Endothelial cell of umbilical vein (primary cell): ENCODE results near the gene UGCG. TPM values are rescaled to one million over a fixed set of nuclear protein-coding genes. Genes with fewer than 3 reads are reported as not detected.

Source experiments
- BruUV-seq: library from RNA; stranded (reverse); fragments of 400-500 nt; replicated peaks from 2 replicates; lab custom pipeline; 2021; lab: Mats Ljungman, UMichigan
- CTCF ChIA-PET: fragments of 300-600, 350-600 bp; sonication (Branson Sonifier 250); formaldehyde crosslinking; loops from one replicate; lab custom pipeline; 2021; ENCODE audit warnings: antibody characterized with exemption, inconsistent platforms; lab: Charles Lee
- POLR2A ChIA-PET: fragments of 300-600, 350-600 bp; sonication (Branson Sonifier 250); formaldehyde crosslinking; loops from one replicate; lab custom pipeline; 2021; ENCODE audit warnings: antibody characterized with exemption, inconsistent platforms; lab: Charles Lee
- DNase-seq: peaks from one replicate; pipeline ENCODE4 v3.0.0-alpha.2; 2011; ENCODE audit warnings: low read depth, low spot score
- FAIRE-seq: peaks from 2 replicates; lab custom pipeline; 2011; peaks lifted over from hg19 to GRCh38; lab: Jason Lieb, UNC
- H2AFZ ChIP-seq: 2 replicates; pipeline ENCODE4 v1.6.0; 2012; ENCODE audit warnings: low read depth, low read length, control low read depth, inconsistent platforms
- H3K27ac ChIP-seq: 2 replicates; pipeline ENCODE4 v1.5.1; 2011; ENCODE audit warnings: low read depth, mild to moderate bottlenecking, control low read depth, low read length, moderate library complexity; ENCODE audit not compliant: insufficient read depth
- H3K27me3 ChIP-seq, 2 experiments: 2 replicates each; pipeline versions ENCODE4 v1.6.0 to v1.6.1; 2011; ENCODE audit warnings: low read length in 2 of 2, mixed read lengths in 1 of 2; ENCODE audit not compliant: control insufficient read depth in 2 of 2, insufficient read depth in 2 of 2
- H3K36me3 ChIP-seq, 2 experiments: 2 replicates in 1 of 2; 3 replicates in 1 of 2; pipeline ENCODE4 v1.5.1; 2011; ENCODE audit warnings: low read length in 2 of 2, mild to moderate bottlenecking in 1 of 2, moderate library complexity in 1 of 2; ENCODE audit not compliant: control insufficient read depth in 2 of 2, insufficient read depth in 2 of 2; ENCODE audit errors: extremely low read depth in 1 of 2
- H3K4me1 ChIP-seq: 3 replicates; pipeline ENCODE4 v1.5.1; 2011; ENCODE audit warnings: mild to moderate bottlenecking, low read length; ENCODE audit not compliant: control insufficient read depth, insufficient read depth; ENCODE audit errors: extremely low read depth
- H3K4me2 ChIP-seq: 2 replicates; pipeline ENCODE4 v1.6.1; 2011; ENCODE audit warnings: low read length, control low read depth, mixed read lengths; ENCODE audit not compliant: insufficient read depth
- H3K4me3 ChIP-seq, 3 experiments: fragments of 200-600 bp in 1 of 3; sonication (generic), shearing (Covaris generic) in 1 of 3; replicated peaks in 1 of 3; 2 replicates each; pipeline ENCODE4 v1.5.1; 2011 to 2016; ENCODE audit warnings: control low read depth in 3 of 3, low read length in 3 of 3, mild to moderate bottlenecking in 2 of 3, inconsistent platforms in 1 of 3, low read depth in 1 of 3, moderate library complexity in 1 of 3; ENCODE audit not compliant: insufficient read depth in 1 of 3
- H3K79me2 ChIP-seq: 2 replicates; pipeline ENCODE4 v1.6.0; 2012; ENCODE audit warnings: low read length, inconsistent platforms; ENCODE audit not compliant: control insufficient read depth, insufficient read depth
- H3K9ac ChIP-seq: replicated peaks from 2 replicates; pipeline ENCODE3; 2011; ENCODE audit warnings: low read length, control low read depth; ENCODE audit not compliant: insufficient read depth; ENCODE audit errors: extremely low read depth
- H3K9me1 ChIP-seq: replicated peaks from 3 replicates; pipeline ENCODE4 v1.6.0; 2011; ENCODE audit warnings: mild to moderate bottlenecking, low read length; ENCODE audit not compliant: control insufficient read depth, insufficient read depth; ENCODE audit errors: extremely low read depth
- H3K9me3 ChIP-seq: replicated peaks from 2 replicates; pipeline ENCODE4 v1.5.1; 2012; ENCODE audit warnings: low read length, inconsistent platforms; ENCODE audit not compliant: control insufficient read depth, insufficient read depth
- H4K20me1 ChIP-seq: replicated peaks from 2 replicates; pipeline ENCODE3; 2011; ENCODE audit warnings: mild to moderate bottlenecking, low read length; ENCODE audit not compliant: control insufficient read depth, insufficient read depth; ENCODE audit errors: extremely low read depth
- CTCF ChIP-seq, 2 donors: IDR thresholded peaks; 1 replicate in 1 of 2; 2 replicates in 1 of 2; pipeline ENCODE4 v1.5.1; 2011; ENCODE audit warnings: low read length in 2 of 2, mild to moderate bottlenecking in 2 of 2, moderate library complexity in 2 of 2, control low read depth in 1 of 2, inconsistent platforms in 1 of 2, low read depth in 1 of 2; ENCODE audit not compliant: insufficient read depth in 1 of 2; ENCODE audit errors: extremely low read depth in 1 of 2
- EZH2 ChIP-seq: IDR thresholded peaks from 2 replicates; pipeline ENCODE4 v1.6.1; 2012; ENCODE audit warnings: borderline replicate concordance, low read depth, mild to moderate bottlenecking, moderate library complexity, low read length, inconsistent platforms; ENCODE audit not compliant: severe bottlenecking
- FOS ChIP-seq: IDR thresholded peaks from 2 replicates; pipeline ENCODE4 v1.6.1; 2011; ENCODE audit warnings: mild to moderate bottlenecking, low read length, moderate library complexity, borderline replicate concordance; ENCODE audit not compliant: insufficient read depth
- GATA2 ChIP-seq: IDR thresholded peaks from 2 replicates; pipeline ENCODE4 v1.7.0; 2011; ENCODE audit warnings: low read depth, mild to moderate bottlenecking, moderate library complexity, mixed read lengths, low read length; ENCODE audit not compliant: insufficient read length, insufficient read depth
- JUN ChIP-seq: IDR thresholded peaks from 2 replicates; pipeline ENCODE4 v1.6.1; 2011; ENCODE audit warnings: borderline replicate concordance, low read depth; ENCODE audit not compliant: insufficient read length, insufficient read depth
- MAX ChIP-seq: IDR thresholded peaks from 2 replicates; pipeline ENCODE4 v1.6.1; 2011; ENCODE audit not compliant: insufficient read depth, insufficient read length
- MYC ChIP-seq: IDR thresholded peaks from one replicate; pipeline ENCODE4 v1.6.1; 2011; ENCODE audit warnings: mild to moderate bottlenecking, low read depth, low read length
- POLR2A ChIP-seq: IDR thresholded peaks from 2 replicates; pipeline ENCODE4 v1.6.1; 2012; ENCODE audit warnings: low read depth, mild to moderate bottlenecking, control low read depth, low read length
- POLR2AphosphoS5 ChIP-seq: IDR thresholded peaks from 2 replicates; pipeline ENCODE4 v1.6.1; 2012; ENCODE audit warnings: low read depth, mild to moderate bottlenecking, control low read depth, low read length, moderate library complexity; ENCODE audit not compliant: insufficient read depth
- dilution Hi-C: fragments of 300-500 bp; cut with MboI; formaldehyde crosslinking; loops from one replicate; pipeline ENCODE4 v1.15.0; 2019; ENCODE audit warnings: low sequenced_read_pairs; ENCODE audit not compliant: extremely low pct_ligation_motif_present
- intact Hi-C: fragments of 100-400 bp; cut with micrococcal nuclease; formaldehyde crosslinking; loops from one replicate; pipeline ENCODE4 v1.10.0; 2022
- polyA plus RNA-seq, 4 experiments: library from polyadenylated mRNA; depleted of rRNA in 3 of 4; stranded (reverse) in 3 of 4; unstranded in 1 of 4; fragments of >200 nt; gene quantifications; 2 replicates each; pipeline versions ENCODE4 v1.2.1 to v1.2.3, GENCODE V29; 2011 to 2012; ENCODE audit warnings: missing spikeins in 1 of 4
- total RNA-seq: library from RNA; stranded (reverse); gene quantifications from 2 replicates; pipeline ENCODE4 v1.2.3, GENCODE V29; 2021

UGCG gene
- total and polyA plus RNA-seq, 2 donors (not counting 3 experiments of a cell fraction or from before 2014, with no cell fraction given) = 28.5 to 38.5 TPM

DNA sequence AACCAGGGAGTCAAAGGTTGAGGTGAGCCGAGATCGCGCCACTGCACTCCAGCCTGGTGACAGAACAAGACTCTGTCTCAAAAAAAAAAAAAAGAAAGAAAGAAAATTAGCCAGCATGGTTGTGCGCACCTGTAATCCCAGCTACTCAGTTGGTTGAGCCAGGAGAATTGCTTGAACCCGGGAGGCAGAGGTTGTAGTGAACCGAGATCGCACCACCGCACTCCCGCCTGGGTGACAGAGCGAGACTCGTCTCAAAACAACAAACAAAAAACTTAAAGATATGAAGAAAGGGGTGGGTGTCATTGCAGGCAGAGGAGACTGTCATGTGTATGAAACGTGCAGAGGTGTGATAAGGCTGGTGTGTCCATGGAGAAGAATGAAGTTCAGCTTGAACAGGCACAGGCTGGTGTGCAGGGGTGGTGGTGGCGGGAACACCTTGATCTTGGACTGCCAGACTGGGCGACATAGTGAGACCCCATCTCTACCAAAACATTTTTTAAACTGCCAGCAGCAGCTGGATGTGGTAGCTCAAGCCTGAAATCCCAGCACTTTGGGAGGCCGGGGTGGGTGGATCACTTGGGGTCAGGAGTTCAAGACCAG lies 69.6 kb downstream of the UGCG start:
- DNase-seq (no peak), FAIRE-seq (no peak)
- no peaks in the 10 kb centered on the region for H3K36me3 ChIP-seq
- H3K9ac ChIP-seq = no peak overlapping the region
- ChIA-PET CTCF (no interaction called here), POLR2A (no interaction called here)
- H3K79me2 ChIP-seq = no peaks in the 10 kb centered on the region
- H3K9me1 ChIP-seq = no peaks in the 10 kb centered on the region
- H3K4me1 ChIP-seq = peaks cover under 1% of the 10 kb centered on the region
- H3K27ac ChIP-seq = no peak overlapping the region
- no peaks in the 10 kb centered on the region for H3K9me3 ChIP-seq
- no peaks in the 10 kb centered on the region for H4K20me1 ChIP-seq
- TF ChIP-seq EZH2 (no peak), POLR2AphosphoS5 (no peak), POLR2A (no peak), CTCF (IDR thresholded peaks at IDR 0.05; ENCODE audit: extremely low read depth in 1 of 2, insufficient read depth in 1 of 2, low read depth in 1 of 2, low read length in 2 of 2) (no peak), MAX (no peak), GATA2 (no peak), MYC (no peak), FOS (no peak), JUN (no peak)
- no peak overlapping the region for H2AFZ ChIP-seq
- no peak overlapping the region for H3K4me3 ChIP-seq
- dilution Hi-C loops (no loop called here), intact Hi-C loops (no loop called here)
- H3K4me2 ChIP-seq = no peak overlapping the region
- H3K27me3 ChIP-seq = no peaks in the 10 kb centered on the region
- BruUV-seq = no TSS peak
